LNCAP (cell line): ENCODE measurements around the gene ARL17B.
"Not testable (repeated sequence)": the region's sequence is repeated elsewhere in the genome, so short reads cannot be mapped to it uniquely, and the experiment has no call there.

ENCODE experiments used
- CTCF ChIP-seq: fragments of 450-650 bp; IDR thresholded peaks from 2 replicates; pipeline ENCODE4 v1.5.1; 2017; ENCODE audit warnings: mild to moderate bottlenecking

Gene ARL17B

GRCh38 chr17:46361755-46362154 is at the start of gene ARL17B:
Gene ARL17B, minus strand, starts transcription at chr17:46361766. Its CDS starts 3,369 bp downstream, at chr17:46358397.
- not testable (repeated sequence) for TF ChIP-seq CTCF

GRCh38 chr17:46294831-46295230 is 66.7 kb downstream of the ARL17B start, which contains the start of gene LRRC37A:
Gene LRRC37A, plus strand, starts transcription at chr17:46295131. Its CDS starts 3 bp downstream, at chr17:46295134.
- TF ChIP-seq CTCF: not testable (repeated sequence)

GRCh38 chr17:46286764-46287221 is 74.8 kb downstream of the ARL17B start:
- peak; percentile 89 for TF ChIP-seq CTCF

- no peak for TF ChIP-seq CTCF
Measured at GRCh38 chr17:46274238-46274637, 87.3 kb downstream of the ARL17B start.

GRCh38 chr17:46273541-46274236 is 87.9 kb downstream of the ARL17B start:
- TF ChIP-seq CTCF: no peak

- no peak for TF ChIP-seq CTCF
Measured at GRCh38 chr17:46270032-46270431, 91.5 kb downstream of the ARL17B start.

- no peak for TF ChIP-seq CTCF
Measured at GRCh38 chr17:46266656-46267544, 94.7 kb downstream of the ARL17B start.
